Stimulated activated CD8-positive, alpha-beta memory T cell treated with anti-CD3 and anti-CD28 coated beads, Interleukin-4, amount 100 ng/mL, for 4 hours (primary cell): ENCODE measurements around the gene NPY.
"Not testable (repeated sequence)": the region's sequence is repeated elsewhere in the genome, so short reads cannot be mapped to it uniquely, and the experiment has no call there.

ENCODE experiments used
- DNase-seq, 2 donors: peaks; one replicate each; pipeline ENCODE4 v3.0.0-alpha.2; 2020; ENCODE audit warnings: low read depth in 2 of 2, low spot score in 1 of 2

Gene NPY

DNA sequence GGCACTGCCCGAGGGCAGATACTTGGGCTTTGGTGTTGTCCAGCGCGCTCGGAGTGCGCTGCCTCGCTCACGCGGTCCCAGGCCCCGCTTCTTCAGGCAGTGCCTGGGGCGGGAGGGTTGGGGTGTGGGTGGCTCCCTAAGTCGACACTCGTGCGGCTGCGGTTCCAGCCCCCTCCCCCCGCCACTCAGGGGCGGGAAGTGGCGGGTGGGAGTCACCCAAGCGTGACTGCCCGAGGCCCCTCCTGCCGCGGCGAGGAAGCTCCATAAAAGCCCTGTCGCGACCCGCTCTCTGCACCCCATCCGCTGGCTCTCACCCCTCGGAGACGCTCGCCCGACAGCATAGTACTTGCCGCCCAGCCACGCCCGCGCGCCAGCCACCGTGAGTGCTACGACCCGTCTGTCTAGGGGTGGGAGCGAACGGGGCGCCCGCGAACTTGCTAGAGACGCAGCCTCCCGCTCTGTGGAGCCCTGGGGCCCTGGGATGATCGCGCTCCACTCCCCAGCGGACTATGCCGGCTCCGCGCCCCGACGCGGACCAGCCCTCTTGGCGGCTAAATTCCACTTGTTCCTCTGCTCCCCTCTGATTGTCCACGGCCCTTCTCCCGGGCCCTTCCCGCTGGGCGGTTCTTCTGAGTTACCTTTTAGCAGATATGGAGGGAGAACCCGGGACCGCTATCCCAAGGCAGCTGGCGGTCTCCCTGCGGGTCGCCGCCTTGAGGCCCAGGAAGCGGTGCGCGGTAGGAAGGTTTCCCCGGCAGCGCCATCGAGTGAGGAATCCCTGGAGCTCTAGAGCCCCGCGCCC, at the start of gene NPY:
NPY (plus strand) TSS at position 294 of the 802 bp plus-strand sequence. CDS start 1,051 bp downstream, outside the sequence.
- no peak for DNase-seq

DNA sequence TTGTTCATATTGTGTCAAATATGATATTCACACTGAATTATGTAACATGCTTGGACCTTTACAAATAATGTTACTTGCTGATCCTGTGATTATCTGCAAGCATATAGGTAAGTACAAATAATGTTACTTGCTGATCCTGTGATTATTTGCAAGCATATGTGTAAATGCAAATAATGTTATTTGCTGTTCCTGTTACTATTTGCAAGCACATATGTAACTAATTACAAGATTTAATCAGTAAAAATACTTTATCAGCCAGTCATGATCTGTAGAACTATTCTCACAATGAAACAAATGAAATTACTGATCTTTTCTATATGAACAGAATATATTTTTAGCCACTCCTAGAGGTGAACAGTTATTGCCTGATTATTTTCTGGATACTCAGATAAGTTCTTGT, 44.7 kb upstream of the NPY start:
- no peak for DNase-seq

DNA sequence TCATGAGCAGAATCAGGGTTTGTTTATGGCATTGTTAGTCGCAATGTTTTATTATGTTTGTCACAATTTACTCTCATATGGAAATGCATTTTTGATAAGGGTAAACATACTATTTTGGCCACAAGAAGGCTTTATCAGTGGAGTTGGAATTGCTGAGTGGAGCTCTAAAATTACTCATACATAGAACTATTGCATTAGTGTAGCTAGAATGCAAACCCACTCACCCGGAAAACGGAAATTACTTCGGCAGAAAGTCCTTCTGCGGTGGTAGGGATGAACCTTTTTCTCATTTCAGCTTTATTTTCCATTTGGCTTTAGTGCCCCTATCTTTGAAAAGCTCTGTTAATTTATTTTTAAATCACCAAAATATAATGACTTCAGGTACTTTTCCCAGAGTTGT, 42.8 kb upstream of the NPY start:
- no peak for DNase-seq

GRCh38 chr7:24244554-24244953, 39.4 kb upstream of the NPY start:
- no peak for DNase-seq

DNA sequence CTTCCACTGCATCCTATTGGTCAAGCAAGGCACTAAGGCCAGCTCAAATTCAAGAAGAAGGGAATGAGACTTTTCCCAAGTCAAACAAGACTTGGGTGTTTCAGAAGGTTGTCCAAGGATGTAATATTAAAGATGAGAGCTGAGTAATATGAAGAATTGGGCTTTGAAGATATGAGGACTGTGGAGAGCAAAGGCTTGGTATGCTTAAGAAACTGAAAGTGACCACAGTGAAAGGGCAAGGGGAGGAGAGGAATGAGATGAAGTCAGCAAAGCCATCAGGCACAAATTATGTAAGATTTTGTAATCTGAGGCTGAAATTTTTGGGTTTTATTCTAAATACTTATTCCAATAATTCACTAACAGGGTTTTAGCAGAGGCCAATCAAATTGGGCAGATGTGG, 38.6 kb upstream of the NPY start:
- no peak for DNase-seq

GRCh38 chr7:24249266-24249665, 34.7 kb upstream of the NPY start:
- DNase-seq: no peak

- no peak for DNase-seq
Measured at GRCh38 chr7:24251568-24251967, 32.4 kb upstream of the NPY start.

- DNase-seq: no peak
Measured at GRCh38 chr7:24255139-24255538, 28.9 kb upstream of the NPY start.

GRCh38 chr7:24258324-24258723, 25.7 kb upstream of the NPY start:
- not testable (repeated sequence) for DNase-seq

DNA sequence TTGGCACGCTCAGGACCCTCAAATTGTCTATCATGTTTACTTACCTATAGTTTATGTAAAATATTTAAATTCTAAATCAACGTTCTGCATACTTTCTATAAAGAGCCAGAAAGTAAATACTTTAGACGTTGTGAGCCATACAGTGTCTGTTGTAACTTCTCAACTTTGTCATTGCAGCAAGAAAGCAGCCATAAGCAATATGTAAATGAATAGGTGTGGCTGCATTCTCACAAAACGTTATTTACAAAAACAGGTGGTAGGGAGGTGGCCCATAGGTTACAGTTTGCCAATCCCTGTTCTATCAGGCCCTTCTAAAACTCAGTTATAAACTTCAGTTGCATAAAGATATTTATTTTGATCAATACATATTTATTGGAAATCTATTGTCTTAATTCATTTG, 12.1 kb upstream of the NPY start:
- DNase-seq: no peak

GRCh38 chr7:24279512-24279911, 4.5 kb upstream of the NPY start:
- no peak for DNase-seq

- DNase-seq: no peak
Measured at GRCh38 chr7:24283554-24283896, 465 bp upstream of the NPY start.

DNA sequence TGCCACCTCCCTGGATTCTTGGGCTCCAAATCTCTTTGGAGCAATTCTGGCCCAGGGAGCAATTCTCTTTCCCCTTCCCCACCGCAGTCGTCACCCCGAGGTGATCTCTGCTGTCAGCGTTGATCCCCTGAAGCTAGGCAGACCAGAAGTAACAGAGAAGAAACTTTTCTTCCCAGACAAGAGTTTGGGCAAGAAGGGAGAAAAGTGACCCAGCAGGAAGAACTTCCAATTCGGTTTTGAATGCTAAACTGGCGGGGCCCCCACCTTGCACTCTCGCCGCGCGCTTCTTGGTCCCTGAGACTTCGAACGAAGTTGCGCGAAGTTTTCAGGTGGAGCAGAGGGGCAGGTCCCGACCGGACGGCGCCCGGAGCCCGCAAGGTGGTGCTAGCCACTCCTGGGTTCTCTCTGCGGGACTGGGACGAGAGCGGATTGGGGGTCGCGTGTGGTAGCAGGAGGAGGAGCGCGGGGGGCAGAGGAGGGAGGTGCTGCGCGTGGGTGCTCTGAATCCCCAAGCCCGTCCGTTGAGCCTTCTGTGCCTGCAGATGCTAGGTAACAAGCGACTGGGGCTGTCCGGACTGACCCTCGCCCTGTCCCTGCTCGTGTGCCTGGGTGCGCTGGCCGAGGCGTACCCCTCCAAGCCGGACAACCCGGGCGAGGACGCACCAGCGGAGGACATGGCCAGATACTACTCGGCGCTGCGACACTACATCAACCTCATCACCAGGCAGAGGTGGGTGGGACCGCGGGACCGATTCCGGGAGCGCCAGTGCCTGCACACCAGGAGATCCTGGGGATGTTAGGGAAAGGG, 913 bp downstream of the NPY start:
- no peak for DNase-seq

DNA sequence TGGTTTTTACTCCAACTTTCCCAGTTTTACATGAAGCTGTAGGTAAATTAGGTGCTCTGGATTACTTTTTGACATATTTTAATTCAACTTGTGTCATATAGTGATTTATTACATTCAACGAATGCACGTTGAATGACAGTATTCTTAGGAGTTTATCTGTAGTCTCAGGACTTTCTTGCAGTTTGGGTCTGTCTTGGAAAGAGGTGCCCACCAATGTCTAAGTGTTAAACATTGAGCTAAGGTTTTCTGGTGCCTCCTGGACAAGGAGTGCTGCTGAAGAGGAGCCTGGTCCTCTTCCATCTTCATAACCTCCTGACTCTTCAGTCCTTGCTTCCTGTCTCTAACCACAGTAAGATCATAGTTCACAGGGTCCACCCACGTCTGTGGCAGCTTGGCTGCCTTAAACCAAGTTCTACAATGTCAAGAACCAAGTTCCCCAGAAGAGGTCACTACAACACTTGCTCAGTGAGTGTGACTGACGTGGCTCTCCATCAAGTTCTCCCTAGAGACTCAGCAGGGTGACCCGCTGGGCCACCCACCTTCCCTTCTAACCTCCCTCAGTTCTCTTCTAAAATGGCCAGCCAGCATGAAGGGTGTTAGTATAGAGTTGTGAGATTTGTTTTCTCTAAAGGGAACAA, 6.1 kb downstream of the NPY start:
- DNase-seq: peak in 1 of 2 donors; percentile 5

DNA sequence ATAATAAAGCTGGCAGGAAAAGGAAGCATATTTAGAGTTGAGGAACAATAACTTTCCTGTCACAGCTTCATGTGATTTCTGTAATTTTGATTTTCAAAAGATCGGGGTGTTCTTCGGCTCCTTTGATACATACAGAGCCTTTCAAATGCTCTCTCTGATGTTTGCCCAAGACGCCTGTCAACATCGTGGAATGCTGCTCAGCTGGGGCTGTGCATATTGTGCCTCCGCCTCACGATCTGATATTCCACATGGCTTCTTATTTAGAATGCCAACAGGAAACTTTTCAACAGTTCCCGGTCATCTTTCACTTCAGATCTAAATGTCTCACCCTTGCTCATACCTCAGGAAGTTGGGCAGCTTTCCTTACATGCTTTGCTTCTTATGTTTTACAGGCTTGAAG, 7.3 kb downstream of the NPY start:
- no peak for DNase-seq

- DNase-seq: no peak
Measured at GRCh38 chr7:24297362-24297761, 13.4 kb downstream of the NPY start.

DNA sequence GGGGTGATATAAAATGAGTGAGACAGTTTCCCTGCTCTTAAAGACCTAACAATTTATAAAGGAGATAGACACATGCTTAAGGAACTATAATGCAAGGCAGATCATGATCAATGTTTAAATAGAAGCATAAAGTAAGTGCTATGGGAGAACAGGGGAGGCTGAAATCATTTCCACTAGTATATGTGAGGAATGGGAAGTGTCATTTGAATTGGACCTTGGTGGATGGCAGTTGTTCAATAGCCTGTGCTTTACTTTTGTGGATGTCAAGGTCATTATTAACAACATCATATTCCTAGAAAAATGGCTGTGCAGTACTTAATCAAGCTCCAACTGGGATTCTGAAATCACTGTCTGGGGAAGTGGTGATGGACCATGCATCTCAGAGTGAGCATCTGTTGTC, 14.7 kb downstream of the NPY start:
- no peak for DNase-seq

DNA sequence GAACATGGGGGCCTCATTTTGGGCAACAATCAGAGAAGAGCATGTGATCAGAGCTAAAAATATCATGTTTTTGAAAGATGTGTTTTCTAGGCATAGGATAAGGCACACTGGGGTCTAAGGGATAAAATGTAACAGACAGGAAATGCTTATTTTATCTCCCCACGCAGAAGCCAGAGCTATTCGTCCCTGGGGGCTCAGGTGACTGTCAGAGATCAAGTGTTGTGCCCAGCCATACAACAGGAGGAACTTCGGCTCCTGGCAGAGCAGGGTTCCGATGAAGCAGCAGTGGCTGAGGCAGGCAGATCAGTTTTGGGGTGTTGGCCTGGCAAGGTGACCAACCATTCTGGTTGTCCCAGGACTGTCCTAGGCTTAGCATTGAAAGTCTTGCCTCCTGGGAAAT, 15.2 kb downstream of the NPY start:
- no peak for DNase-seq

GRCh38 chr7:24301703-24302102, 17.7 kb downstream of the NPY start:
- DNase-seq: no peak

GRCh38 chr7:24304494-24305095, 20.6 kb downstream of the NPY start:
- DNase-seq: no peak

GRCh38 chr7:24307326-24307725, 23.3 kb downstream of the NPY start:
- no peak for DNase-seq

DNA sequence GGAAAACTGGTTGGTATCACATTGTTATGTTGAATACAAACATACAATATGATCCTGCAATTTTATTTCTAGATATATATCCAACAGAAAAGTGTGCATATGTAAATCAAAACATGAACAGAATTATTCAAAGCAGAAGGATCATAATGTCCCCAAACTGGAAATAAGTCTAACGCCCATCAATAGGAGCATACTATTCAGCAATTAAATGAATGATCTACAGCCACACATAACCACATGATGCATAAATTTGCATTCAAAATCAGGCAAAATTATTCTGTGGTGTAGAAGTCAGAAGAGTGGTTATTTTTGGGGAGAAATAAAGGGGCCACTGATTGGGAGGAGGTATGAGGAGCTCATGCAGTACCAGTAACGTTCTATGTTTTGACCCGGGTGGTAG, 28.6 kb downstream of the NPY start:
- DNase-seq: no peak
